GM23338 (cell line): ENCODE data around the gene FTL. TPM values are rescaled to one million over a fixed set of nuclear protein-coding genes. Genes with fewer than 3 reads are reported as not detected.

Experiments
- ATAC-seq: fragments of 200-7000 bp; cut with Tn5 transposase; 3 replicates; pipeline ENCODE4 v1.9.1; 2020
- DNase-seq: peaks from one replicate; pipeline ENCODE4 v3.0.0-alpha.2; 2015; ENCODE audit warnings: low spot score
- H2AFZ ChIP-seq: fragments of 200-600 bp; sonication (generic); 2 replicates; pipeline ENCODE4 v1.8.0; 2016; ENCODE audit warnings: antibody characterized with exemption, mild to moderate bottlenecking, moderate library complexity
- H3F3A ChIP-seq: fragments of 200-600 bp; sonication (generic); replicated peaks from 2 replicates; pipeline ENCODE4 v1.8.0; 2017; ENCODE audit warnings: antibody characterized with exemption, mixed run types, low read depth
- H3K27ac ChIP-seq: fragments of 200-600 bp; sonication (generic); 2 replicates; pipeline ENCODE4 v1.6.1; 2016; ENCODE audit warnings: low read depth
- H3K27me3 ChIP-seq: fragments of 200-600 bp; sonication (generic); 2 replicates; pipeline ENCODE4 v1.8.0; 2016; ENCODE audit warnings: mild to moderate bottlenecking, mixed run types, moderate library complexity; ENCODE audit not compliant: insufficient read depth
- H3K36me3 ChIP-seq: fragments of 200-600 bp; sonication (generic); 2 replicates; pipeline ENCODE4 v1.8.0; 2016; ENCODE audit warnings: mild to moderate bottlenecking; ENCODE audit not compliant: insufficient read depth
- H3K4me1 ChIP-seq: fragments of 200-600 bp; sonication (generic); 2 replicates; pipeline ENCODE4 v1.8.0; 2016; ENCODE audit warnings: mild to moderate bottlenecking, moderate library complexity; ENCODE audit not compliant: insufficient read depth
- H3K4me2 ChIP-seq: fragments of 200-600 bp; sonication (generic); 2 replicates; pipeline ENCODE4 v1.7.1; 2017; ENCODE audit warnings: mixed run types
- H3K4me3 ChIP-seq: fragments of 200-600 bp; sonication (generic); 2 replicates; pipeline ENCODE4 v1.6.1; 2016; ENCODE audit warnings: mixed run types
- H3K79me2 ChIP-seq: fragments of 200-600 bp; sonication (generic); replicated peaks from 2 replicates; pipeline ENCODE4 v1.8.0; 2017; ENCODE audit warnings: mild to moderate bottlenecking; ENCODE audit not compliant: insufficient read depth
- H3K9me2 ChIP-seq: fragments of 200-600 bp; sonication (generic); 2 replicates; pipeline ENCODE4 v1.8.0; 2017; ENCODE audit not compliant: insufficient read depth
- H4K20me1 ChIP-seq: fragments of 200-600 bp; sonication (generic); replicated peaks from 2 replicates; pipeline ENCODE4 v1.8.0; 2017; ENCODE audit warnings: mild to moderate bottlenecking; ENCODE audit not compliant: insufficient read depth
- H3K27ac Mint-ChIP-seq: 2 replicates; pipeline ENCODE4 v1.8.0; 2020; ENCODE audit warnings: inconsistent platforms, mild to moderate bottlenecking, moderate library complexity, mixed read lengths
- H3K27me3 Mint-ChIP-seq: 3 replicates; pipeline ENCODE4 v1.8.0; 2022; ENCODE audit warnings: low read depth, mild to moderate bottlenecking, moderate library complexity, mixed read lengths, inconsistent platforms; ENCODE audit not compliant: insufficient read depth, poor library complexity
- H3K36me3 Mint-ChIP-seq: 3 replicates; pipeline ENCODE4 v1.8.0; 2021; ENCODE audit warnings: low read depth, mild to moderate bottlenecking, inconsistent platforms, moderate library complexity, mixed read lengths
- H3K4me1 Mint-ChIP-seq: 3 replicates; pipeline ENCODE4 v1.8.0; 2020; ENCODE audit warnings: mild to moderate bottlenecking, inconsistent platforms, mixed read lengths
- H3K4me3 Mint-ChIP-seq: 3 replicates; pipeline ENCODE4 v1.8.0; 2021; ENCODE audit warnings: moderate library complexity, mild to moderate bottlenecking, inconsistent platforms, mixed read lengths
- H3K9me3 Mint-ChIP-seq: 3 replicates; pipeline ENCODE4 v1.8.0; 2020; ENCODE audit warnings: moderate library complexity, mild to moderate bottlenecking, inconsistent platforms, mixed read lengths
- CREB1 ChIP-seq: fragments of 250-450 bp; sonication (Bioruptor Pico); IDR thresholded peaks from 2 replicates; pipeline ENCODE4 v1.5.0; 2020; ENCODE audit warnings: low read depth, mild to moderate bottlenecking, moderate library complexity
- ETS1 ChIP-seq: IDR thresholded peaks from 2 replicates; pipeline ENCODE4 v1.6.1; 2016; ENCODE audit warnings: antibody characterized with exemption
- EZH2 ChIP-seq: fragments of 200-600 bp; sonication (generic); IDR thresholded peaks from one replicate; pipeline ENCODE4 v1.8.0; 2017; ENCODE audit warnings: antibody characterized with exemption, mild to moderate bottlenecking, low read depth; ENCODE audit not compliant: unreplicated experiment
- EZH2phosphoT487 ChIP-seq: fragments of 200-600 bp; sonication (generic); IDR thresholded peaks from one replicate; pipeline ENCODE4 v1.8.1; 2018; ENCODE audit warnings: antibody characterized with exemption; ENCODE audit not compliant: unreplicated experiment
- JUNB ChIP-seq: IDR thresholded peaks from one replicate; pipeline ENCODE4 v1.6.1; 2016; ENCODE audit warnings: antibody characterized with exemption; ENCODE audit not compliant: unreplicated experiment
- POLR2AphosphoS5 ChIP-seq: IDR thresholded peaks from 2 replicates; pipeline ENCODE4 v1.6.1; 2016; ENCODE audit warnings: antibody characterized with exemption, low read depth
- ZNF114 ChIP-seq: fragments of 250-450 bp; sonication (Bioruptor Pico); IDR thresholded peaks from 2 replicates; pipeline ENCODE4 v1.5.0; 2020; ENCODE audit warnings: mild to moderate bottlenecking, moderate library complexity
- ZNF331 ChIP-seq: fragments of 250-450 bp; sonication (Bioruptor Pico); IDR thresholded peaks from 2 replicates; pipeline ENCODE4 v1.5.0; 2020; ENCODE audit warnings: low read depth, mild to moderate bottlenecking, moderate library complexity
- polyA plus RNA-seq: library from polyadenylated mRNA; unstranded; fragments of >200 nt; fragmentation: Nextera tagmentation; extraction: Ambion mirVana; gene quantifications from 2 replicates; pipeline ENCODE4 v1.2.1, GENCODE V29; 2016
- total RNA-seq: library from RNA; depleted of rRNA; stranded (reverse); fragments of >200 nt; shearing (Covaris generic); gene quantifications from 2 replicates; pipeline ENCODE4 v1.2.3, GENCODE V29; 2014
- TF ChIP-seq, protein P1 (sequence below): fragments of 250-450 bp; sonication (Bioruptor Pico); IDR thresholded peaks from 2 replicates; pipeline ENCODE4 v1.5.0; 2020; ENCODE audit warnings: mild to moderate bottlenecking, moderate library complexity
- TF ChIP-seq, protein P2 (sequence below): IDR thresholded peaks from one replicate; pipeline ENCODE4 v1.6.1; 2018; ENCODE audit warnings: antibody characterized with exemption; ENCODE audit not compliant: unreplicated experiment
- TF ChIP-seq, protein P3 (sequence below), 2 experiments: fragments of 200-600 bp in 1 of 2; sonication (generic) in 1 of 2; conservative IDR thresholded peaks; 2 replicates each; pipeline versions ENCODE4 v1.5.1 to v1.6.1; 2016 to 2017; ENCODE audit warnings: antibody characterized with exemption in 2 of 2, low read depth in 2 of 2, mild to moderate bottlenecking in 2 of 2, moderate library complexity in 1 of 2

Gene FTL
- total and polyA plus RNA-seq, 2 experiments from 2014 or later = 2,064 to 5,436 TPM

- TF ChIP-seq CREB1 (CRISPR knock-in tag) (no peak), ZNF114 (no peak), ETS1 (no peak), JUNB (no peak), EZH2 (no peak), POLR2AphosphoS5 (no peak)
These were observed 17.9 kb upstream of the FTL start (continued) for GRCh38 chr19:48947258-48947542.

GRCh38 chr19:48950159-48950558 is 14.9 kb upstream of the FTL start:
- Histone ChIP-seq H3K27ac (no peak overlapping the region), H2AFZ (no peak overlapping the region), H3K27me3 (no peaks in the 10 kb centered on the region), H3F3A (0 out of 2 replicates have a peak, but pooled peaks cover 3% of the 10 kb centered on the region), H4K20me1 (no peaks in the 10 kb centered on the region), H3K36me3 (no peaks in the 10 kb centered on the region), H3K79me2 (peaks cover 2% of the 10 kb centered on the region), H3K4me2 (no peak overlapping the region), H3K4me3 (no peak overlapping the region), H3K9me2 (no peaks in the 10 kb centered on the region), H3K4me1 (no peaks in the 10 kb centered on the region)
- Mint-ChIP-seq H3K4me1 (peaks cover 3% of the 10 kb centered on the region; the same call in 2 of the 3 replicates), H3K9me3 (peaks cover 23% of the 10 kb centered on the region), H3K27me3 (peaks cover 19% of the 10 kb centered on the region), H3K4me3 (no peak overlapping the region), H3K27ac (no peak overlapping the region), H3K36me3 (peaks cover 8% of the 10 kb centered on the region; the same call in 1 of the 3 replicates)
- DNase-seq (no peak), ATAC-seq (no peak)
- TF ChIP-seq POLR2AphosphoS5 (no peak), CREB1 (CRISPR knock-in tag) (no peak), ZNF331 (CRISPR knock-in tag) (no peak), ETS1 (no peak), EZH2 (no peak), ZNF114 (no peak), JUNB (no peak), EZH2phosphoT487 (no peak)
- TF ChIP-seq, protein P1, sequence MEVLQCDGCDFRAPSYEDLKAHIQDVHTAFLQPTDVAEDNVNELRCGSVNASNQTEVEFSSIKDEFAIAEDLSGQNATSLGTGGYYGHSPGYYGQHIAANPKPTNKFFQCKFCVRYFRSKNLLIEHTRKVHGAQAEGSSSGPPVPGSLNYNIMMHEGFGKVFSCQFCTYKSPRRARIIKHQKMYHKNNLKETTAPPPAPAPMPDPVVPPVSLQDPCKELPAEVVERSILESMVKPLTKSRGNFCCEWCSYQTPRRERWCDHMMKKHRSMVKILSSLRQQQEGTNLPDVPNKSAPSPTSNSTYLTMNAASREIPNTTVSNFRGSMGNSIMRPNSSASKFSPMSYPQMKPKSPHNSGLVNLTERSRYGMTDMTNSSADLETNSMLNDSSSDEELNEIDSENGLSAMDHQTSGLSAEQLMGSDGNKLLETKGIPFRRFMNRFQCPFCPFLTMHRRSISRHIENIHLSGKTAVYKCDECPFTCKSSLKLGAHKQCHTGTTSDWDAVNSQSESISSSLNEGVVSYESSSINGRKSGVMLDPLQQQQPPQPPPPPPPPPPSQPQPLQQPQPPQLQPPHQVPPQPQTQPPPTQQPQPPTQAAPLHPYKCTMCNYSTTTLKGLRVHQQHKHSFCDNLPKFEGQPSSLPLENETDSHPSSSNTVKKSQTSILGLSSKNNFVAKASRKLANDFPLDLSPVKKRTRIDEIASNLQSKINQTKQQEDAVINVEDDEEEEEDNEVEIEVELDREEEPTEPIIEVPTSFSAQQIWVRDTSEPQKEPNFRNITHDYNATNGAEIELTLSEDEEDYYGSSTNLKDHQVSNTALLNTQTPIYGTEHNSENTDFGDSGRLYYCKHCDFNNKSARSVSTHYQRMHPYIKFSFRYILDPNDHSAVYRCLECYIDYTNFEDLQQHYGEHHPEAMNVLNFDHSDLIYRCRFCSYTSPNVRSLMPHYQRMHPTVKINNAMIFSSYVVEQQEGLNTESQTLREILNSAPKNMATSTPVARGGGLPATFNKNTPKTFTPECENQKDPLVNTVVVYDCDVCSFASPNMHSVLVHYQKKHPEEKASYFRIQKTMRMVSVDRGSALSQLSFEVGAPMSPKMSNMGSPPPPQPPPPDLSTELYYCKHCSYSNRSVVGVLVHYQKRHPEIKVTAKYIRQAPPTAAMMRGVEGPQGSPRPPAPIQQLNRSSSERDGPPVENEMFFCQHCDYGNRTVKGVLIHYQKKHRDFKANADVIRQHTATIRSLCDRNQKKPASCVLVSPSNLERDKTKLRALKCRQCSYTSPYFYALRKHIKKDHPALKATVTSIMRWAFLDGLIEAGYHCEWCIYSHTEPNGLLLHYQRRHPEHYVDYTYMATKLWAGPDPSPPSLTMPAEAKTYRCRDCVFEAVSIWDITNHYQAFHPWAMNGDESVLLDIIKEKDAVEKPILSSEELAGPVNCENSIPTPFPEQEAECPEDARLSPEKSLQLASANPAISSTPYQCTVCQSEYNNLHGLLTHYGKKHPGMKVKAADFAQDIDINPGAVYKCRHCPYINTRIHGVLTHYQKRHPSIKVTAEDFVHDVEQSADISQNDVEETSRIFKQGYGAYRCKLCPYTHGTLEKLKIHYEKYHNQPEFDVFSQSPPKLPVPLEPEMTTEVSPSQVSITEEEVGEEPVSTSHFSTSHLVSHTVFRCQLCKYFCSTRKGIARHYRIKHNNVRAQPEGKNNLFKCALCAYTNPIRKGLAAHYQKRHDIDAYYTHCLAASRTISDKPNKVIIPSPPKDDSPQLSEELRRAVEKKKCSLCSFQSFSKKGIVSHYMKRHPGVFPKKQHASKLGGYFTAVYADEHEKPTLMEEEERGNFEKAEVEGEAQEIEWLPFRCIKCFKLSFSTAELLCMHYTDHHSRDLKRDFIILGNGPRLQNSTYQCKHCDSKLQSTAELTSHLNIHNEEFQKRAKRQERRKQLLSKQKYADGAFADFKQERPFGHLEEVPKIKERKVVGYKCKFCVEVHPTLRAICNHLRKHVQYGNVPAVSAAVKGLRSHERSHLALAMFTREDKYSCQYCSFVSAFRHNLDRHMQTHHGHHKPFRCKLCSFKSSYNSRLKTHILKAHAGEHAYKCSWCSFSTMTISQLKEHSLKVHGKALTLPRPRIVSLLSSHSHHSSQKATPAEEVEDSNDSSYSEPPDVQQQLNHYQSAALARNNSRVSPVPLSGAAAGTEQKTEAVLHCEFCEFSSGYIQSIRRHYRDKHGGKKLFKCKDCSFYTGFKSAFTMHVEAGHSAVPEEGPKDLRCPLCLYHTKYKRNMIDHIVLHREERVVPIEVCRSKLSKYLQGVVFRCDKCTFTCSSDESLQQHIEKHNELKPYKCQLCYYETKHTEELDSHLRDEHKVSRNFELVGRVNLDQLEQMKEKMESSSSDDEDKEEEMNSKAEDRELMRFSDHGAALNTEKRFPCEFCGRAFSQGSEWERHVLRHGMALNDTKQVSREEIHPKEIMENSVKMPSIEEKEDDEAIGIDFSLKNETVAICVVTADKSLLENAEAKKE (CRISPR knock-in tag) = no peak
- TF ChIP-seq, protein P2, sequence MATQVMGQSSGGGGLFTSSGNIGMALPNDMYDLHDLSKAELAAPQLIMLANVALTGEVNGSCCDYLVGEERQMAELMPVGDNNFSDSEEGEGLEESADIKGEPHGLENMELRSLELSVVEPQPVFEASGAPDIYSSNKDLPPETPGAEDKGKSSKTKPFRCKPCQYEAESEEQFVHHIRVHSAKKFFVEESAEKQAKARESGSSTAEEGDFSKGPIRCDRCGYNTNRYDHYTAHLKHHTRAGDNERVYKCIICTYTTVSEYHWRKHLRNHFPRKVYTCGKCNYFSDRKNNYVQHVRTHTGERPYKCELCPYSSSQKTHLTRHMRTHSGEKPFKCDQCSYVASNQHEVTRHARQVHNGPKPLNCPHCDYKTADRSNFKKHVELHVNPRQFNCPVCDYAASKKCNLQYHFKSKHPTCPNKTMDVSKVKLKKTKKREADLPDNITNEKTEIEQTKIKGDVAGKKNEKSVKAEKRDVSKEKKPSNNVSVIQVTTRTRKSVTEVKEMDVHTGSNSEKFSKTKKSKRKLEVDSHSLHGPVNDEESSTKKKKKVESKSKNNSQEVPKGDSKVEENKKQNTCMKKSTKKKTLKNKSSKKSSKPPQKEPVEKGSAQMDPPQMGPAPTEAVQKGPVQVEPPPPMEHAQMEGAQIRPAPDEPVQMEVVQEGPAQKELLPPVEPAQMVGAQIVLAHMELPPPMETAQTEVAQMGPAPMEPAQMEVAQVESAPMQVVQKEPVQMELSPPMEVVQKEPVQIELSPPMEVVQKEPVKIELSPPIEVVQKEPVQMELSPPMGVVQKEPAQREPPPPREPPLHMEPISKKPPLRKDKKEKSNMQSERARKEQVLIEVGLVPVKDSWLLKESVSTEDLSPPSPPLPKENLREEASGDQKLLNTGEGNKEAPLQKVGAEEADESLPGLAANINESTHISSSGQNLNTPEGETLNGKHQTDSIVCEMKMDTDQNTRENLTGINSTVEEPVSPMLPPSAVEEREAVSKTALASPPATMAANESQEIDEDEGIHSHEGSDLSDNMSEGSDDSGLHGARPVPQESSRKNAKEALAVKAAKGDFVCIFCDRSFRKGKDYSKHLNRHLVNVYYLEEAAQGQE = no peak
- TF ChIP-seq, protein P3, sequence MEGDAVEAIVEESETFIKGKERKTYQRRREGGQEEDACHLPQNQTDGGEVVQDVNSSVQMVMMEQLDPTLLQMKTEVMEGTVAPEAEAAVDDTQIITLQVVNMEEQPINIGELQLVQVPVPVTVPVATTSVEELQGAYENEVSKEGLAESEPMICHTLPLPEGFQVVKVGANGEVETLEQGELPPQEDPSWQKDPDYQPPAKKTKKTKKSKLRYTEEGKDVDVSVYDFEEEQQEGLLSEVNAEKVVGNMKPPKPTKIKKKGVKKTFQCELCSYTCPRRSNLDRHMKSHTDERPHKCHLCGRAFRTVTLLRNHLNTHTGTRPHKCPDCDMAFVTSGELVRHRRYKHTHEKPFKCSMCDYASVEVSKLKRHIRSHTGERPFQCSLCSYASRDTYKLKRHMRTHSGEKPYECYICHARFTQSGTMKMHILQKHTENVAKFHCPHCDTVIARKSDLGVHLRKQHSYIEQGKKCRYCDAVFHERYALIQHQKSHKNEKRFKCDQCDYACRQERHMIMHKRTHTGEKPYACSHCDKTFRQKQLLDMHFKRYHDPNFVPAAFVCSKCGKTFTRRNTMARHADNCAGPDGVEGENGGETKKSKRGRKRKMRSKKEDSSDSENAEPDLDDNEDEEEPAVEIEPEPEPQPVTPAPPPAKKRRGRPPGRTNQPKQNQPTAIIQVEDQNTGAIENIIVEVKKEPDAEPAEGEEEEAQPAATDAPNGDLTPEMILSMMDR (conservative IDR thresholded peaks at IDR 0.05; ENCODE audit: low read depth in 2 of 2) = no peak
